Bronchial epithelial cell (primary cell): ENCODE measurements around the gene LY9. TPM values are rescaled to one million over a fixed set of nuclear protein-coding genes. Genes with fewer than 3 reads are reported as not detected.
"Not testable (repeated sequence)": the region's sequence is repeated elsewhere in the genome, so short reads cannot be mapped to it uniquely, and the experiment has no call there.

Source experiments
- DNase-seq: peaks from one replicate; pipeline ENCODE4 v3.0.0-alpha.2; 2010; ENCODE audit warnings: low read depth
- FAIRE-seq: peaks from 2 replicates; lab custom pipeline; 2011; peaks lifted over from hg19 to GRCh38; lab: Jason Lieb, UNC
- H3K27me3 ChIP-seq: 2 replicates; pipeline ENCODE4 v1.5.1; 2011; ENCODE audit warnings: low read length; ENCODE audit not compliant: control insufficient read depth, insufficient read depth
- H3K36me3 ChIP-seq: 2 replicates; pipeline ENCODE4 v1.5.1; 2011; ENCODE audit warnings: low read length; ENCODE audit not compliant: control insufficient read depth, insufficient read depth
- H3K4me3 ChIP-seq: 2 replicates; pipeline ENCODE4 v1.5.1; 2011; ENCODE audit warnings: mild to moderate bottlenecking, low read depth, low read length, control low read depth
- CTCF ChIP-seq: IDR thresholded peaks from 2 replicates; pipeline ENCODE4 v1.5.1; 2011; ENCODE audit warnings: mild to moderate bottlenecking, moderate library complexity, low read length, control low read depth, inconsistent platforms; ENCODE audit not compliant: insufficient read depth, severe bottlenecking
- total RNA-seq: library from RNA; depleted of rRNA; stranded (reverse); fragments of >200 nt; gene quantifications from 2 replicates; pipeline ENCODE4 v1.2.1, GENCODE V29; 2014

LY9 gene
- total RNA-seq, 1 donor from 2014 or later: under 0.01 TPM

GRCh38 chr1:160863774-160864131 lies 67.8 kb downstream of the LY9 start:
- Histone ChIP-seq H3K4me3 (no peak overlapping the region), H3K36me3 (no peaks in the 10 kb centered on the region), H3K27me3 (no peaks in the 10 kb centered on the region)
- FAIRE-seq: no peak
- no peak for DNase-seq
- TF ChIP-seq CTCF: no peak

GRCh38 chr1:160864173-160864572 lies 68.2 kb downstream of the LY9 start:
- FAIRE-seq: no peak
- no peaks in the 10 kb centered on the region for H3K36me3 ChIP-seq
- no peaks in the 10 kb centered on the region for H3K27me3 ChIP-seq
- no peak for DNase-seq
- no peak for TF ChIP-seq CTCF
- H3K4me3 ChIP-seq: no peak overlapping the region

- no peak for TF ChIP-seq CTCF
- Histone ChIP-seq H3K36me3 (no peaks in the 10 kb centered on the region), H3K4me3 (no peak overlapping the region), H3K27me3 (no peaks in the 10 kb centered on the region)
- no peak for DNase-seq
- peak; percentile 28 for FAIRE-seq
Measured at GRCh38 chr1:160865337-160865736, 69.4 kb downstream of the LY9 start.

- no peaks in the 10 kb centered on the region for H3K36me3 ChIP-seq
- H3K27me3 ChIP-seq: no peaks in the 10 kb centered on the region
- no peak overlapping the region for H3K4me3 ChIP-seq
- TF ChIP-seq CTCF: no peak
- DNase-seq (no peak), FAIRE-seq (no peak)
Measured at GRCh38 chr1:160866001-160866694, 70.2 kb downstream of the LY9 start.

GRCh38 chr1:160866695-160867260 lies 70.8 kb downstream of the LY9 start:
- no peak for DNase-seq
- FAIRE-seq: no peak
- no peak for TF ChIP-seq CTCF
- H3K27me3 ChIP-seq: no peaks in the 10 kb centered on the region
- no peaks in the 10 kb centered on the region for H3K36me3 ChIP-seq
- no peak overlapping the region for H3K4me3 ChIP-seq

DNA sequence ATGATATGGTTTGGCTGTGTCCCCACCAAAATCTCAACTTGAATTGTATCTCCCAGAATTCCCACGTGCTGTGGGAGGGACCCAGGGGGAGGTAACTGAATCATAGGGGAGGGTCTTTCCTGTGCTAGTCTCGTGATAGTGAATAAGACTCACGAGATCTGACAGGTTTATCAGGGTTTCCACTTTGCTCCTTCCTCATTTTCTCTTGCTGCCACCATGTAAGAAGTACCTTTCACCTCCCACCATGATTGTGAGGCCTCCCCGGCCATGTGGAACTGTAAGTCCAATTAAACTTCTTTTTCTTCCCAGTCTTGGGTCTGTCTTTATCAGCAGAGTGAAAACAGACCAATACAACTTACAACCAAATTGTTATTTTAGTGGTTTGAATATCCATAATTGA lies 71.7 kb downstream of the LY9 start:
- not testable (repeated sequence) for H3K4me3 ChIP-seq, DNase-seq, FAIRE-seq, H3K27me3 ChIP-seq, H3K36me3 ChIP-seq
